Brain microvascular endothelial cell (primary cell): ENCODE measurements around the gene ELAVL2.

Experiments used
- DNase-seq: peaks from one replicate; pipeline ENCODE4 v3.0.0-alpha.2; 2020
- H3K27ac ChIP-seq: fragments of 250-450 bp; sonication (Bioruptor Pico); 2 replicates; pipeline ENCODE4 v1.5.1; 2020; ENCODE audit warnings: mild to moderate bottlenecking, moderate library complexity
- H3K27me3 ChIP-seq: fragments of 250-450 bp; sonication (Bioruptor Pico); replicated peaks from 2 replicates; pipeline ENCODE4 v1.5.1; 2020; ENCODE audit warnings: mild to moderate bottlenecking
- H3K36me3 ChIP-seq: fragments of 250-450 bp; sonication (Bioruptor Pico); replicated peaks from 2 replicates; pipeline ENCODE4 v1.5.1; 2020; ENCODE audit warnings: mild to moderate bottlenecking
- H3K4me3 ChIP-seq: 2 replicates; pipeline ENCODE4 v1.5.1; 2011; ENCODE audit warnings: low read depth, mild to moderate bottlenecking, control low read depth, low read length, moderate library complexity
- CTCF ChIP-seq: IDR thresholded peaks from 2 replicates; pipeline ENCODE4 v1.5.1; 2011; ENCODE audit warnings: low read depth, mild to moderate bottlenecking, moderate library complexity, low read length, control low read depth, inconsistent platforms; ENCODE audit errors: missing control alignments
- in situ Hi-C: cut with HindIII; loops from 2 replicates; pipeline ENCODE4 v1.10.0; 2017; ENCODE audit warnings: low sequenced_read_pairs, low pct_ligation_motif_present

The ELAVL2 gene

GRCh38 chr9:23659346-23660006 is 166.6 kb downstream of the ELAVL2 start:
- Histone ChIP-seq H3K4me3 (no peak overlapping the region), H3K36me3 (no peaks in the 10 kb centered on the region), H3K27me3 (no peaks in the 10 kb centered on the region), H3K27ac (no peak overlapping the region)
- TF ChIP-seq CTCF, result no peak
- DNase-seq, result no peak
- in situ Hi-C loops, result no loop called here

DNA sequence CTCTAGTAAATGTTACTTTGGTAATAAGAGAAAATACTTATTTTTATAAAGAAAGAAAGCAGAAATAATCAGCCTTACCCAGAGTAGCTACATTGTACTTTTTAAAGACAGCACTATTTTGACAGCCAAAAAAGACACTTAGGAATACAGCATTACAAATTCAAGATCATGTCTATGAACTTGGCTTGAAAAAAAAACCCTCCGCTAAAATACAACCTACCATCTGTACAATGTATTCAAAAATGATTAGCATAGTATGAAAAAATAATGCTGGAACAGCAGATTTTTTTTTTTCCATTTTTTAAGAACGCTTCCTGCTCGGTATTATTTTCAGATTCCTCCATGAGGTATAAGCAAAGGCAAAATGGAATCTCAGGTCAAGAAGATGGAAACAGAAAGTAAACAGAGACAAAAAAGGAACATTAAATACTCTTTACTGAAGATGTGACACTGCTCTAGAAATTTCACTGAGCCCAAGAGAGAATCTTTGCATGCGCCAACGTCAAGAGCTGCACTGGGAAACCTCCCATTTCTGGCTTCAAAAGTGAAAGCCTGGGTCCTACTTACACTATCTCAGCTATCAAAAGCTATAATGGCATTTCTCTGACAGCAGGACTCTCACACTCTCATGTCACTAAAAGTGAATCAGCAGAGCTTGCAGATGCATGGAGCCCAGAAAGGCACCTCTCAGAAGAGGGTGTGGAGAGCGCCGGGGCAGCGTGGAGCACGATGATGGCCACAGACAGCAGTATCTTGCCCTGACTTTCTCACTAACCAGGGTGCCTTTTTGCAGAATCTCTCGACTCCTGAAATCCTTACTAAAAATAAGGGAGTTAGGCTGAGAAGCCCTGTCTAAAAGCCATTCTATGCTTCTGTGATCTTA is 167.4 kb downstream of the ELAVL2 start:
- in situ Hi-C loops, result no loop called here
- no peak for DNase-seq
- no peak overlapping the region for H3K4me3 ChIP-seq
- H3K27ac ChIP-seq, result no peak overlapping the region
- no peak for TF ChIP-seq CTCF
- no peaks in the 10 kb centered on the region for H3K27me3 ChIP-seq
- no peaks in the 10 kb centered on the region for H3K36me3 ChIP-seq

DNA sequence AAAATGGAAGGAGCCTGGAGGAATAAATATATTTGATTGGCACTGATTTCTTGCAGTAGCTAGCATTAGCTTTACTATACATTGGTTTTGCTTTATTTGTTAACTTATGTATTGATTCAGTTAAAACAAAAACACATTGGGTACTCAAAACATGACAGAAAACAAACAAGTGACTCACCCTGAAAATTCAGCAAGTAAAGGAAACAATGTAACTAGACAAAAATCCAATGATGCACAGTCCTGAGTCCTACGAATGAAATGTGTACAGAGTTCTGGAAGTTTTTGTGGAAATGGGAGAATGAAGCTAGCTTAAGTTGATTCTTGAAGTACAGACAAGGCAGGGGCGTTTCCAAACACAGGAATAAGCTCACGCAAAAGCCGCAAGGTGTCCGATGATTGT is 175.0 kb downstream of the ELAVL2 start:
- DNase-seq, result no peak
- TF ChIP-seq CTCF, result no peak
- in situ Hi-C loops, result no loop called here
- Histone ChIP-seq H3K4me3 (no peak overlapping the region), H3K27me3 (no peaks in the 10 kb centered on the region), H3K36me3 (no peaks in the 10 kb centered on the region), H3K27ac (no peak overlapping the region)

DNA sequence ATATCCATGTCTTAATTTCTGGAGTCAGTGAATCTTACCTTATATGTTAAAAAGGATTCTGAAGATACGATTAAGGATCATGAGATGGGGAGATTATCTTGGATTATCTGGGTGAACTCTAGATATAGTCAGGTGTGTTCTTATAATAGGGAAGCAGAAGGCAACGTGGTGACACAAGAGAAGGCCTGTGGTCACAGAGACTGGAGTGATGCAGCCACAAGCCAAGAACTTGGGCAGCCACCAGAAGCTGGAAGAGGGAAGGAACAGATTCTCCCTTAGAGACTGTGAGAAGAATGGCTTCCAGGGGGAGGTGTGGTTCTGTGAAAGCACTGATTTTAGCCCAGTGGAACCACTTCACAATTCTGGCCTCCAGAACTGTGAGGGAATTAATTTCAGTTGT is 177.4 kb downstream of the ELAVL2 start:
- H3K27ac ChIP-seq, result no peak overlapping the region
- no peak overlapping the region for H3K4me3 ChIP-seq
- H3K27me3 ChIP-seq, result no peaks in the 10 kb centered on the region
- in situ Hi-C loops, result no loop called here
- DNase-seq, result no peak
- no peak for TF ChIP-seq CTCF
- no peaks in the 10 kb centered on the region for H3K36me3 ChIP-seq

DNA sequence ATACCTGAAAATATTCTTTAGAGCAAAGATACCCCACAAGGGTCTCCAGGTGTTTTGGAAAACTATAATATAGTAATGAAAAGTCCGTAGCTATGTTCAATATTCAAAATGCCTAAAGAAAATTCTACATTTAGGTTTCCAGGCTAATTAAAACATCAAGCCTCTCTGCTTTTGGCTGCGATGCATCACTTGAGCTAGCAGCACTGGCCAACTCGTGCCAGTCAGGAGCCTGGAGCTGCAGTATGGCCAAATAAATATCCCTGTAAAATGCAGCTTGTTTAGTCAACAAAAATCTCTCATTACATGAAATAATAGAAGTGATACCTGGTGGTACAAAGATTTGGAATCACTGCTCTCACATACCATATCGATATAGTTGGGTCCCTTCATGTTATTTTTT is 181.1 kb downstream of the ELAVL2 start:
- no peaks in the 10 kb centered on the region for H3K27me3 ChIP-seq
- in situ Hi-C loops, result no loop called here
- no peak overlapping the region for H3K4me3 ChIP-seq
- no peak overlapping the region for H3K27ac ChIP-seq
- no peak for TF ChIP-seq CTCF
- no peak for DNase-seq
- H3K36me3 ChIP-seq, result no peaks in the 10 kb centered on the region
